ENCODE results near the gene ENPP6. TPM values are rescaled to one million over a fixed set of nuclear protein-coding genes. Genes with fewer than 3 reads are reported as not detected.
"Not testable (repeated sequence)": the region's sequence is repeated elsewhere in the genome, so short reads cannot be mapped to it uniquely, and the experiment has no call there.

The ENPP6 gene
- total and polyA plus RNA-seq, 4 donors, result 30.4 to 53.3 (median 32.2) TPM

DNA sequence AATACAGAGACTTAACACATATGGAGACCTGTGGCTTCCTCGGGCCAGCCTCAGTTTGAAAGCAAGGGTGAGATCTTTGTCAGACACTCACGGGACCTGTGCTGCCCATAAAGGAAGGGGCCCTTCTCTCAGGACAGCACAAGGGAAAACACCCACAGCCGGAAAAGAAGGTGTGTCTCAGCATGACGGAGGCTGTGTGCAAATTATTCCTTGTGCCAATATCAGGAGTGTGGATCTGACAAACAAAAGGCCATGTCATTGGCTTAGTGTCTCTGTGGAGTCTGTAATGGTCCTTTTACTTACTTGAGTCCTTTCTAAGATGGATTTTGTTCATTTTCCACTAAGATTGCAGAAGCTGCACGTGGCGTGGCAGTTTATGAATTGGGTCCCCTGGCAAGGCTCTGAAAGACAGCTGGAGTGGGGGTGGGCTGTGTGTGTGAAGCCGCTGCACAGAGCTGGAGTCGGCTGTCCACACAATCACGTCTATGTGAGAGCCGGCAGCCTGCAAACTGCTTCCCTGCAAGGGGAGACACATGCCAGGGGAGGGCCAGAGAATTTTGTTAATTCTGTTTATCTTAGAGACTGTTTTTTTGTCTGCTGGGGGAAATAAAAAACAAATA is 1.9 kb downstream of the ENPP6 start:
- Histone ChIP-seq H3K4me1 (ENCODE audit: control insufficient read depth, insufficient read depth, low read length) (peaks cover 13% of the 10 kb centered on the region), H3K36me3 (ENCODE audit: control insufficient read depth, insufficient read depth, low read length) (no peaks in the 10 kb centered on the region), H3K4me3 (ENCODE audit: low read depth, low read length) (peak overlapping the region; percentile 12), H3K27ac (ENCODE audit: low read depth, low read length) (no peak overlapping the region), H3K27me3 (ENCODE audit: control insufficient read depth, insufficient read depth, low read length) (no peaks in the 10 kb centered on the region), H3K9me3 (ENCODE audit: control insufficient read depth, insufficient read depth, low read length) (no peaks in the 10 kb centered on the region)
- 19% methylated on average over 8 of the region's 10 CpGs for WGBS (ENCODE audit: insufficient coverage)
- DNase-seq (ENCODE audit: low read depth in 4 of 6, low spot score in 6 of 6), result peak in 5 of 6 donors; percentile 15 to 72 (median 36)

DNA sequence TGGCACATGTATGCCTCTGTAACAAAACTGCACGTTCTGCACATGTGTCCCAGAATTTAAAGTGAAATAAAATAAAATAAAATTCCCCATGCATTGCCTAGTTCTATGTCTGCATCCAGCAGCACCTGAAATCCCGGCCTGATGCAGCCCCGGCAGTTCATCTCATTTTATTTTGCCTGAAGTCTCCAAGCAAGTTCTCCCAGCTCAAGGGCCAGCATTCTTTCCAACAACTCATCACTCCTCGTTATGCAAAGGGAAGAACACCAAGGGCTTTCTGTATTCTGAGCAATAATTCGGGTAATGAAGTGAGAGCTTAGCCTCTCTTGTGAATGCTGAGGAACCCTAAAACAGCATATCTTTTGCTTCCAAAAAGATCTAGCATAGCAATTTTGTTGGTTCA is 2.7 kb downstream of the ENPP6 start:
- peaks cover 13% of the 10 kb centered on the region for H3K4me1 ChIP-seq (ENCODE audit: control insufficient read depth, insufficient read depth, low read length)
- H3K27ac ChIP-seq (ENCODE audit: low read depth, low read length), result no peak overlapping the region
- WGBS (ENCODE audit: insufficient coverage), result 89% methylated on average over 2 of the region's 5 CpGs

DNA sequence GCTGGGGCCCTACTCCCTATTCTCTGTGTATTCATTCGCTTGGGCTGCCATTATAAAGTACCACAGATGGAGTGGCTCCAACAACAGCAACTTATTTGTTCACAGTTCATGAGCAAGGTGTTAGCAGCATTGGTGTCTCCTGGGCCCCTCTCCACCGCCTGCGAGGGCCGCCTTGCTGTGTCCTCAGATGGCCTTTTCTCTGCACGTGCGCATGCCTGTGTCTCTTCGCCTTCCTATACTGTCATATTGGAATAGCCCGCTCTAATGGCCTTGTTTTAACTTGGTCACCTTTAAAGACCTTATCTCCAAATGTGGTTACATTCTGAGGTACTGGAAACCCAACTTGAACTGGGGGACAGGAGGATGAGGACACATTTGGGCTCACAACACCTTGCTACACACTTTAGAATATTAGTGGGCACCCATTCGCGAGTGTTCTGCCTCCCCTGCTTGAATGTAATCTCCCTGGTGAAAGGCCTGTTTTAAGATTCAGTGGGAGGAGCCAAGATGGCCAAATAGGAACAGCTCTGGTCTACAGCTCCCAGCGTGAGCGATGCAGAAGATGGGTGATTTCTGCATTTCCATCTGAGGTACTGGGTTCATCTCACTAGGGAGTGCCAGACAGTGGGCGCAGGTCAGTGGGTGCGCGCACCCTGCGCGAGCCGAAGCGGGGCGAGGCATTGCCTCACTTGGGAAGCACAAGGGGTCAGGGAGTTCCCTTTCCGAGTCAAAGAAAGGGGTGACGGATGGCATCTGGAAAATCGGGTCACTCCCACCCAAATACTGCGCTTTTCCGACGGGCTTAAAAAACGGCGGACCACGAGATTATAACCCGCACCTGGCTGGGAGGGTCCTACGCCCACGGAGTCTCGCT is 9.7 kb downstream of the ENPP6 start:
- not testable (repeated sequence) for H3K27me3 ChIP-seq (ENCODE audit: control insufficient read depth, insufficient read depth, low read length); H3K27ac ChIP-seq (ENCODE audit: low read depth, low read length); H3K4me3 ChIP-seq (ENCODE audit: low read depth, low read length); H3K4me1 ChIP-seq (ENCODE audit: control insufficient read depth, insufficient read depth, low read length); DNase-seq (ENCODE audit: low read depth in 4 of 6, low spot score in 6 of 6); H3K36me3 ChIP-seq (ENCODE audit: control insufficient read depth, insufficient read depth, low read length); H3K9me3 ChIP-seq (ENCODE audit: control insufficient read depth, insufficient read depth, low read length)
- WGBS (ENCODE audit: insufficient coverage), result 89% methylated on average over 10 of the region's 33 CpGs

More for the DNA sequence above, 2.7 kb downstream of the ENPP6 start:
- no peak overlapping the region for H3K4me3 ChIP-seq (ENCODE audit: low read depth, low read length)
- no peak for DNase-seq (ENCODE audit: low read depth in 4 of 6, low spot score in 6 of 6)
- H3K27me3 ChIP-seq (ENCODE audit: control insufficient read depth, insufficient read depth, low read length), result no peaks in the 10 kb centered on the region
- H3K9me3 ChIP-seq (ENCODE audit: control insufficient read depth, insufficient read depth, low read length), result no peaks in the 10 kb centered on the region
- no peaks in the 10 kb centered on the region for H3K36me3 ChIP-seq (ENCODE audit: control insufficient read depth, insufficient read depth, low read length)

DNA sequence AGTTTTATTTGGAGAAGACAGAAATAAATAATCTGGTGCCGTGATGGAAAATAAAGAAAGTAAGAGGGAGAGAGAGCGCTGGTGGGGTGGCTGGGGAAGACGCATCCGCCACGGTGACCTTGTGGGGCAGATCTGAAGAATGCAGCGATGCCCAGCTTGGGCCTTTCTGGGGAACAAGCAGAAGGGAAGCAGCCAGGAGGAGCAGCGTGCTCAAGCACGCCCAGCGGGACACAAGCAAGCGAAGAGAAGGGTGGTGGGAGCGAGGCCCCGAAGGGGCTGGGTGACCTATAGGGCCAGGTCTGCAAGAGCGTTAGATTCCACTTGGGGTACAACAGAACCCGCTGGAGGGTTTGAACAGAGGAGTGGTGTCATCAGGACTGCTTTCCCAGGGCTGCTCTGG is 12.4 kb downstream of the ENPP6 start:
- no peaks in the 10 kb centered on the region for H3K4me1 ChIP-seq (ENCODE audit: control insufficient read depth, insufficient read depth, low read length)
- 95% methylated on average over 14 of the region's 14 CpGs for WGBS (ENCODE audit: insufficient coverage)

DNA sequence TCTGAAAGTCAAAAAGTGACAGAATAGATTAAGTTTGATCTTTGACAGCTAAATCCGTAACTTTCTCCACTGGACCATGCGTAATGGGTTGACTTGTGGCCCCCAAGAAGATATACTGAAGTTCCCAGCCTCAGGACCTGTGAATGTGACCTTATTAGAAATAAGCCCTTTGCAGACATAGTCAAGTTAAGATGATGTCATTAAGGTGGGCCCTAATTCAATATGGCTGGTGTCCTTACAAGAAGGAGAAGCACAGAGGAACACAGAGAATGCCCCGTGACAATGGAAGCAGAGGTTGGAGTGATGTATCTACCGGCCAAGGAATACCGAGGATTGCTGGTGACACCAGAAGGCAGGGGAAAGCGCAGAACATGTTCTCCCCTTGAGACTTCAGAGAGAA is 14.4 kb downstream of the ENPP6 start:
- Histone ChIP-seq H3K36me3 (ENCODE audit: control insufficient read depth, insufficient read depth, low read length) (no peaks in the 10 kb centered on the region), H3K9me3 (ENCODE audit: control insufficient read depth, insufficient read depth, low read length) (no peaks in the 10 kb centered on the region), H3K27ac (ENCODE audit: low read depth, low read length) (no peak overlapping the region), H3K27me3 (ENCODE audit: control insufficient read depth, insufficient read depth, low read length) (no peaks in the 10 kb centered on the region), H3K4me1 (ENCODE audit: control insufficient read depth, insufficient read depth, low read length) (no peaks in the 10 kb centered on the region), H3K4me3 (ENCODE audit: low read depth, low read length) (no peak overlapping the region)
- 96% methylated on average over 4 of the region's 6 CpGs for WGBS (ENCODE audit: insufficient coverage)
- DNase-seq (ENCODE audit: low read depth in 4 of 6, low spot score in 6 of 6), result no peak

More for the DNA sequence above, 12.4 kb downstream of the ENPP6 start:
- no peaks in the 10 kb centered on the region for H3K27me3 ChIP-seq (ENCODE audit: control insufficient read depth, insufficient read depth, low read length)
- H3K27ac ChIP-seq (ENCODE audit: low read depth, low read length), result no peak overlapping the region
- no peak overlapping the region for H3K4me3 ChIP-seq (ENCODE audit: low read depth, low read length)
- H3K36me3 ChIP-seq (ENCODE audit: control insufficient read depth, insufficient read depth, low read length), result no peaks in the 10 kb centered on the region
- no peak for DNase-seq (ENCODE audit: low read depth in 4 of 6, low spot score in 6 of 6)
- H3K9me3 ChIP-seq (ENCODE audit: control insufficient read depth, insufficient read depth, low read length), result no peaks in the 10 kb centered on the region

DNA sequence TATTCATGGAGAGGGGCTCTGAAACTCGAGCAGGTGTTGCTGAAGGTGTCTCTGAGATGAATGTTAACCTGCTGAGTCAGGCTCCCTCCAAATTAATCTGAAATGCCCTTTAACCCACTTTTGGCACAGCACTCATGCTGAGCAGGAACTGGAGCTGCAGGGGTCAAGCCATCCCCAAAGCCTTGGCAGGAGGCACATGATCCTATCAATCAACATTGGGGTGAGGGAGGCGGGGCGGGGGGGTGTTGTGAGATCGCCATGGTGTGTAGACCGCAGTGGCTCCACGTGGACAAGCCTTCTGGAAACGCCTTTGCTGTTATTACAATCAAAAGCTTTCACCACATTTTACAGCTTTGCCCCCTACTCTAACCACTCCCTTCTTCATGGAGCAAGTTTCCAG is 16.5 kb downstream of the ENPP6 start:
- Histone ChIP-seq H3K27ac (ENCODE audit: low read depth, low read length) (no peak overlapping the region), H3K4me1 (ENCODE audit: control insufficient read depth, insufficient read depth, low read length) (no peaks in the 10 kb centered on the region), H3K27me3 (ENCODE audit: control insufficient read depth, insufficient read depth, low read length) (no peaks in the 10 kb centered on the region), H3K4me3 (ENCODE audit: low read depth, low read length) (no peak overlapping the region), H3K9me3 (ENCODE audit: control insufficient read depth, insufficient read depth, low read length) (no peaks in the 10 kb centered on the region), H3K36me3 (ENCODE audit: control insufficient read depth, insufficient read depth, low read length) (no peaks in the 10 kb centered on the region)
- 63% methylated on average over 2 of the region's 7 CpGs for WGBS (ENCODE audit: insufficient coverage)
- no peak for DNase-seq (ENCODE audit: low read depth in 4 of 6, low spot score in 6 of 6)

DNA sequence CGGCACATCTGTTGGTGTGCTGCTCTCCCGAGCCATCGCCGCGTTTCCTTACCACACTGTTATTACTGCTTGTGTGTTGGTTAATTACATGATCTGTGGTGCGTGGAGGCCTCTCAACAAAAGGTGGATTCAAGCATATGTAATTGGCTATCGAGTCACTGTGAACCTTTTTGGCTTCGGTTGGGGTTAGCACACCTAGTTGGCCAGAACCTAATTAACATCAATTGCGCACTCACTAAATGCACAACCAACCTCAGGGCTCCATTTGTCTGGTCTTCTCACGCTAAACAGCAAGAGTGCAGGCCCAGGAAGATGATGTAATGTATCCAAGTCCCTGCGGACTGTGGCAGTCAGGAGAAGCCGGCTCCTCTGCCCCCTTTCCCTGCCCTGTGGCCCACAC is 17.4 kb downstream of the ENPP6 start:
- Histone ChIP-seq H3K4me3 (ENCODE audit: low read depth, low read length) (no peak overlapping the region), H3K36me3 (ENCODE audit: control insufficient read depth, insufficient read depth, low read length) (no peaks in the 10 kb centered on the region), H3K27me3 (ENCODE audit: control insufficient read depth, insufficient read depth, low read length) (no peaks in the 10 kb centered on the region), H3K27ac (ENCODE audit: low read depth, low read length) (no peak overlapping the region), H3K4me1 (ENCODE audit: control insufficient read depth, insufficient read depth, low read length) (no peaks in the 10 kb centered on the region), H3K9me3 (ENCODE audit: control insufficient read depth, insufficient read depth, low read length) (no peaks in the 10 kb centered on the region)
- no peak for DNase-seq (ENCODE audit: low read depth in 4 of 6, low spot score in 6 of 6)
- WGBS (ENCODE audit: insufficient coverage), result 68% methylated on average over 5 of the region's 12 CpGs

DNA sequence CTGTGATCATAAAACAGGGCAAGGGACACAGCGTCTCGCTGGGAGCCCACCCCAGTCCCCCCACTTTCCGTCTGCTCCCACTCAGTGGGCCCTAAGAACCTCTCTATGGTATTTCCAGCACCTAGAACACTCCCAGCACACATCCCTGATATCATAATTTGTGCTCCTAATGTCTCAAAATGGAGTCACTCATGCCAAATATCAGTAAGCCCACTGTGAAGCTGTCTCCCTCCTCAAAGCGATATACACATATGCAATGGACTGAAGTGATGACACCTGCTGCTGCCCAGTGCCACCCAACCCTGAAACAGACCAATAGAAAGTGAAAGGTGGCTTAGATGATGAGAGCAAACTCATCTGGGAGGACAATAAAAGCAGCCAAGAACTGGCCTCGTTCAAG is 17.9 kb downstream of the ENPP6 start:
- Histone ChIP-seq H3K9me3 (ENCODE audit: control insufficient read depth, insufficient read depth, low read length) (no peaks in the 10 kb centered on the region), H3K36me3 (ENCODE audit: control insufficient read depth, insufficient read depth, low read length) (no peaks in the 10 kb centered on the region), H3K4me1 (ENCODE audit: control insufficient read depth, insufficient read depth, low read length) (no peaks in the 10 kb centered on the region), H3K27me3 (ENCODE audit: control insufficient read depth, insufficient read depth, low read length) (no peaks in the 10 kb centered on the region), H3K27ac (ENCODE audit: low read depth, low read length) (no peak overlapping the region), H3K4me3 (ENCODE audit: low read depth, low read length) (no peak overlapping the region)
- no peak for DNase-seq (ENCODE audit: low read depth in 4 of 6, low spot score in 6 of 6)
- WGBS (ENCODE audit: insufficient coverage), result 98% methylated on average over 5 of the region's 5 CpGs

DNA sequence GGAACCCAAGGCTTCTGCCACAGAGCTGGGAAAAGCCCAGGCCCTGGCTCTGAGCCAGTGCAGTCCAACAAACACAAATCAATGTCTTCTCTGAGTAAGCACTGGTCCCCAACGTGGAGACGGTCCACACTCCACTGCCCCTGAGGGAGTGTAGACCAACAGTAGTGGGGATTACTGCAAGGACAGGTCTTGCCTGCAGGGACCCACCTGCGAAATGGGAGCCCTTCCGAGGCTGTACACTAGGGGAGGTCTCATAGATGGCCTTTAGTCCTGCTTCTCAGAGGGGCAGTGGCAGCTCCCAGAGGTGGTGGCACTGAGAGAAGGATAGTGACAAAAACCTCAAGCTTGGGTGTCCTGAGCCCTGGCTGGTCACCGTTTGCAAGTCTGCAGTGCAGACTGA is 19.5 kb downstream of the ENPP6 start:
- no peaks in the 10 kb centered on the region for H3K27me3 ChIP-seq (ENCODE audit: control insufficient read depth, insufficient read depth, low read length)
- H3K27ac ChIP-seq (ENCODE audit: low read depth, low read length), result no peak overlapping the region
- H3K4me1 ChIP-seq (ENCODE audit: control insufficient read depth, insufficient read depth, low read length), result no peaks in the 10 kb centered on the region
- DNase-seq (ENCODE audit: low read depth in 4 of 6, low spot score in 6 of 6), result no peak
- H3K4me3 ChIP-seq (ENCODE audit: low read depth, low read length), result no peak overlapping the region
- H3K36me3 ChIP-seq (ENCODE audit: control insufficient read depth, insufficient read depth, low read length), result no peaks in the 10 kb centered on the region
- 74% methylated on average over 5 of the region's 5 CpGs for WGBS (ENCODE audit: insufficient coverage)
- no peaks in the 10 kb centered on the region for H3K9me3 ChIP-seq (ENCODE audit: control insufficient read depth, insufficient read depth, low read length)
